T47D (cell line): Measurements from ENCODE around the gene TSHZ1.

ENCODE experiments used
- DNase-seq, 2 experiments: peaks; one replicate each; pipeline versions ENCODE4 v3.0.0 to v3.0.0-alpha.2; 2011 to 2012; ENCODE audit warnings: low read depth in 1 of 2, low spot score in 1 of 2
- JUND ChIP-seq: IDR thresholded peaks from 2 replicates; pipeline ENCODE4 v1.6.1; 2012; ENCODE audit warnings: low read depth
- in situ Hi-C: cut with HindIII; loops from 2 replicates; pipeline ENCODE4 v1.10.0; 2016; ENCODE audit warnings: low sequenced_read_pairs, low pct_unique_long_range_greater_than_20kb

Gene TSHZ1

DNA sequence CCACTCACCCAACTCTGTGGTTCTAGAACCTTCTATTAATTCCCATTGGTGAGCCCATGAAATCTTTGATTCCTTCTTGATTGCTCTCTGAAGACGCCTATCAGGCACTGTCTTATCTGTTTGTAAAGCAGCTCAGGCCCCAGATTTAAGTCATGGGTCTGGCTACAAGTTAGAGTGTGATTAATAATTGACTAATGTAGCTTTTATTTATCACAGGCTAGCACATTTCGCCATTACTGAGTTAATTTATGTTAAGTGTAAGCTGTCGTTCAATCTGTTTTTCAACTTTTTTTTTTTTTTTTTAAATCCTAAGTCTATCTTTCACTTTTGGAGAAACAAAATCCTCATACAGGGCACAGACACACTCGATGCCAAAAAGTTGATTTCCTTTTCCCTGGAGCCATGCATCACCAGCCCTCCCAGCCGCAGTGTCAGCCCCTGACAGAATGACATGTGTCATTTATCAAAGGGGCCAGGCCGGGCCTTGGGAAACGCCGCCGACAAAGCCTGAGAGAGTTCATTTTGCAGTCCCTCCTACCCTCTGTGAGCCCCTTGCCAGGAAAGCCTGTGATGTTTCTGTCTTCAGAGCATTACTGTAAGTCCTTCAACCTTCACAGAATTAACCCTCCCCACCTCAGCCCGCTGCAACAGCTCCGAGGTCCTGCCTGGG lies 15.8 kb downstream of the TSHZ1 start:
- no peak for DNase-seq

DNA sequence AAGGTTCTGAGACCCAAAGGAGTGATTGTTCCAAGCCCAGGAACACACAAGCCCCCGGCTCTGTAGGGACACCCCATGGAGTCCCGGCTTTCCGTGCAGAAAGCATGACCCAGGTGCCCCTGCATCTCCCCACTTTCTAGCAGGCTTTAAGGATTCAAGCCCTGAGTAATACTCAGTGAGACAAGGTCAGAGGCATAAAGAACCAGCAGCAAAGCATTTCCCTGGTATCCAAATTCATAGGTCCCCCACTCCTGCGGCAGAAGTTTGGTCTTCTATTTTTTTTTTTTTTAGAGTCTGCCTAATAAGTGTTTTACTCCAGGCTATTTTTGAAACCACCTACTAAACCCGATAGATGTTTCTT lies 16.3 kb downstream of the TSHZ1 start:
- no peak for TF ChIP-seq JUND
- DNase-seq: no peak
- in situ Hi-C loops: no loop called here

More for the DNA sequence above, 15.8 kb downstream of the TSHZ1 start:
- in situ Hi-C loops: no loop called here
- TF ChIP-seq JUND: no peak

DNA sequence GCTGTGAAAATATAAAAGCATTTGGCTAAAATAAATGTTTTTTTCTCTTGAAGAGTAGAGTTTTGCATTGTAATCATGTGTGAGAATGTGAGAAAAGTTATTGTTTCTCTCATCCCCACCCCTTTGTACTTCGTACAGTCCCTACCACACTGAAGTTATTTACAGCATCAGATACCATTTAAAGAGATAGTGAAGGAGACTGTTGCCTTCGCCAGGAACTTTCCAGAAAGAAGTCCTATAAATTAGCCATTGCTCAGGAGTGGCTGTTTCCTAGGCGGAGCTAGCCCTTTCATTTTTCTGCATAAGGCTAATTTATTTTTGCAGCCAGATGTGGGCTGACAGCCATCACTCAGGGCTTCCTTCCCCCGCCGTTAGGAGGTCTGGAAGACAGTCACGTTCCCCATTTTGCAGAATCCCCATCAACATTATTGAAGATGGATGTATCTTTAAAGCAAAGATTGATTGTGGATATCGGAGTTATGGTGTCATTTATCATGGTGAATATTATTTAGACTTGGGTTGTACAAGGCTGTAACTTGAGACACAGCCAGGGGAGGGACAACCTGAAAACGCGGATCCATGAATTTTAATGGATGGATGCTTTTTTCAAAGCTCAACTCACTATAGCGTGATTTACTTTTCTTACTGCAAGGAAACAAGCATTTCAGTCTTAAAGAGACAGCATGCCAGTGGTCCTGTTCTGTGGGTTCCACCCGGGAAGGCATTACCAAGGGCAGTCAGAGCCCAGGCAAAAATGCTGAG lies 17.1 kb downstream of the TSHZ1 start:
- TF ChIP-seq JUND: no peak
- in situ Hi-C loops: no loop called here
- DNase-seq: no peak

GRCh38 chr18:75228967-75229366 lies 18.4 kb downstream of the TSHZ1 start:
- no peak for TF ChIP-seq JUND
- no peak for DNase-seq
- in situ Hi-C loops: no loop called here

DNA sequence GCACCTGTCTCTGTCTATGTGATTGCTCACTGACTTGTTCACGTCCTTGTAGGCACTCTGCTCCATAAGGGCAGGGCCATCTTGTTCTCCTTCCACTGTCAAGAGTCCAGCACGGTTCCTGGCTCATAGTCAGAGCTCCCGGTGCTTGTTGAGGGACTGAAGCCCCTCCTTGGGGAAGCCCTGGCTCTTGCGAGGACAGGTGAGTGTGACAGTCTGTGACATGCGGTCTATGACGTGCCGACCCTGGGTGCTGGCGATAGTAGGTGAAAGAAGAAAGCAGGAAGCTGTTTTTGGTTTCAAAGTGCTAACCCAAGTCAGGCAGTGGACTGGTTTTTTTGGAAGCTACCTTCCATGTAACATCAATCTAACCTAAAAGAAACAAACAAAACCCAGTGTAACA lies 18.8 kb downstream of the TSHZ1 start:
- TF ChIP-seq JUND: no peak
- in situ Hi-C loops: no loop called here
- DNase-seq: no peak

DNA sequence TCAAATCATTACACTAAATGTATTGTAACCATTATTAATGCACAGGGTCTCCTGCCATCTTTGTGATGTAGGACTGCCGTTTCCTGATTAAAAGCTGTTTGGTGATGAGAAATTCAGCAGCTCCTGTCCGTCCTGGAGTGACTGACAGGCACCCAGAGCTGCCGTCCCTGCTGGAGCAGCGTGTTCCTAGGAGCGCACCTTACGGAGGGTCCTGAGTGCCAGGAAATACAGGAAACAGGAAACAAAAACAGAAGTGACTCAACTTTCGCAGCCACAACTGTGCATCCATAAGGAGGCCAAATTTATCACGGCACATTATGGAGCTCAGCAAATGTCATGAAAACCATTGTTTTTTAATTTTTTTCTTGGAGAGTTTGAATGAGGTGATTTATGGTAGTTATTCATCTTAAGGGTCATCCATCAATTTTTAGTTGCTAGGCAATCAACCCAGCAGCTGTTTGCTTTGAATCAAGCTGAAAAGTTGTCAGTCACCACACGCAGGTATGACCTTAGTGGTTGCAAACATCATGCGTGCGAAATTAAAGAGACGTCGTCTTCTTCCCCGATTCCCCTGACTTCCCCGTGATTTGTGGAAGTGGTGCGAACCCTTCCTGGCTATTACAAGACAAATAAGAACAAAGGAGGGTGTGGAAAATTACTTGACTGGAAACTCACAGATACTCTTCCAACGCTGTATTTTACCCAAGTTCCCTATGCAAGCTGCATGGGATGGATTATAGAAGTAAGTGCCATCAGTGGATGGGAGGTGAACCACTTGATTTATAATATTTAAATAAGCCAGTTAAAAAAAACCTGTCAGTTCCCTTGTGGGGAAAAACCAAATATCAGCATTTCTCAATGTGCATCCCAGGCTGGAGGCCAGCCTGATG lies 19.8 kb downstream of the TSHZ1 start:
- in situ Hi-C loops: no loop called here
- no peak for TF ChIP-seq JUND
- no peak for DNase-seq

DNA sequence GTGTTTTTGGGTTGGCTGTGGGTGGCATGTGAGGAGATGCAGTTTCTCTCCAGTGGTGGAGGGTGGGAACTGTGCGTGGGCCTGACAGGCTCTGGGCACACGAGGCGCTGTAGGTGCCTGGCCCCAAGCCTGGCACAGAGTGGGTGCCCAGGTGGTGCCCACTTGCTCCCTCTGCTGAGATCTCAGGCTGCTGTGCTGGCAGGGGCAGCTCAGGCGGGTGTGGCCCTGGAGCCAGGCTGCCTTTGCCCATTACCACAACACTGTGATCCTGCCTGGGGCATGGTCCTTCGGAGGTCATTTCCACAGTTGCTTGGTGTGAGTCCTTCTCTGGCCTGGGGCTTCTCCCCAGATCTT lies 20.4 kb downstream of the TSHZ1 start:
- in situ Hi-C loops: no loop called here
- DNase-seq: no peak
- no peak for TF ChIP-seq JUND

- TF ChIP-seq JUND: no peak
- DNase-seq: no peak
- in situ Hi-C loops: no loop called here
Observed at GRCh38 chr18:75234901-75235300, 24.3 kb downstream of the TSHZ1 start.

DNA sequence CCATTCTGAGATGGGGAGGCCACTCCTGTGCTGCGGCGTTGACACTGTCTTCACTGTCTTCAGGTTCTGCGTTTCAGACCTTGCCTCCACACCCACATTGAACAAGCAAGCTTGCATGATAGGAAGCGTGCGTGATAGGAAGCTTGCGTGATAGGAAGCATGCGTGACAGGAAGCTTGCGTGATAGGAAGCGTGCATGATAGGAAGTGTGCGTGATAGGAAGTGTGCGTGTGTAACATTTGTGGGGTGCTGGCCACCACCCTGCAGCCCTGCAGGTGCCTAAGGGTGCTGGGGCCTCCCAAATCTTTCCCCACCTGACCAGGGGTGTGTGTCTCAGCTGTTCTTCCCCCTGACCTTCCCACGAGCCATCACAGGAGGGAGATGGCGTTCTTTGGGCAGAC lies 25.3 kb downstream of the TSHZ1 start:
- DNase-seq: no peak
- in situ Hi-C loops: no loop called here
- TF ChIP-seq JUND: no peak

DNA sequence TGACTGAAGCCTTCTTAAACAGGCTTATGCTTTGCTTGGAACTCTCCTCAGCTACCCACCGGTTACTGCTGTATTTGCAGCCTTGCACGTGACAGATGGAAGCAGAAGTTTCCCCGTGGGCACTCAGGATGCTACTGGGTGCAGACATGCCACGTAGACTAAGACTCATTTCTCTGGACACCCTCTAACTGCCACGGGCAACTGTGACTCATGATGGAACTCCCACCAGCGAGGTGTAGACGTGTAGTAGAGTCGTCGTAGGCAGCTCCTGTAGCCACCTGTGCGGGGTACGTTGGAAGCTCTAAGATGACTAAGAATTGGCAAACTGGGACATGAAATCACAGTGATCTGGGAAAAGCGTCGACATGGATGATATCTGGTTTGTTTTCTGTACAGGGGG lies 27.5 kb downstream of the TSHZ1 start:
- DNase-seq: no peak

DNA sequence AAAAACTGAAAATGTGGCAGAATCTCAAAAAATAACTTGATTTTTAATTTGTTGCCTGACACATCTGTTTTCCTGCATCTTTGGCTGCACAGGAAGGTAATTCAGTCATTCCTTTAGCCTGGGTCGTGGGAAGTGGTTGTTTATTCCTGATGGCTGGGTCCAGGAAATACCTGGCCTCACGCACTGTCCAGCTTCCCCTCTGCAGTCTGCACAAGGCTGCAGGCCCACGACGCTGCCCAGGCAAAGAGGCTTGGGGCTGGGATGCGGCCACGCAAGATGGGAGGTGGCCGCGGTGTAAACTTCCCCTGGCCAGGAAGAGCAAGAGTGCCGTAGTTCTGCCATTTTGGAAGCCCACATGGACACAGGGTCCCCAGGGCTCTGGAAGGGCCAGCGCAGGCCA lies 28.2 kb downstream of the TSHZ1 start:
- no peak for DNase-seq
- in situ Hi-C loops: no loop called here
- TF ChIP-seq JUND: no peak

More for the DNA sequence above, 27.5 kb downstream of the TSHZ1 start:
- in situ Hi-C loops: no loop called here
- TF ChIP-seq JUND: no peak

DNA sequence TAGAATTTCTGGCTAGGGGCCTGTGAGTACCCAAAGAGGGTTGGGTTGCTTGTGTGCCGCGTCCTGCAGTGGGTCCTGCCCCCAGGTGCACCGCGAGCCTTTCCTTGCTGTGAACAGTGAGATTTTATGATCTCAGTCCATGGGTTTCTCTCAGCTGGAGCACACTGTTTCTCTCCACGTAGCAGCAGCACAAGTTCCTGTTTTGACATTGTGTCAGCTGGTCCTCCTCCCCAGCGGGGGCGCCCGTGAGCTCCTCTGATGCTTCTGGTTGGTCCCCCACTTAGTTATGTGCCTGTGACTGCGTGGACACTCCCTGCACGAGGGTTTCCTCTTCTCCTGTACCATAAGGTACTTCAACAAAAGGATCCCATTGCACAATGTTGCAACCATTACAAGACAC lies 29.8 kb downstream of the TSHZ1 start:
- in situ Hi-C loops: no loop called here
- no peak for DNase-seq
- TF ChIP-seq JUND: no peak

DNA sequence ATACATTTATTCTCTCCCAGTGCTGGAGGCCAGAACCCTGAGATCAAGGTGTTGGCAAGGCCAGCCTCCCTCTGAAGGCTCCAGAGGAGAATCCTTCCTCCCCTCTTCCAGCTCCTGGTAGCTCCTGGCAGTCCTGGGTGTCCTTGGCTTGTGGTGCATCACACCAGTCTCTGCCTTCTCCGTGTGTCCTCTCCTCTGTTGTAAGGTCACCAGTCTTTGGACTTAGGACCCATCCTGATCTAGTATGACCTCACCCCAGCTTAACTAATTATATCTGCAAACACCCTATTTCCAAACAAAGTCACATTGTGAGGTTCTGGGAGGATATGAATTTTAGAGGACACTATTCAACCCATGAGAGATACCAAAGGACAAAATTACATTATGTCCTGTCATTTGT lies 31.1 kb downstream of the TSHZ1 start:
- in situ Hi-C loops: no loop called here
- TF ChIP-seq JUND: no peak
- DNase-seq: no peak
